ENCODE measurements around the gene NR2E3. TPM values are rescaled to one million over a fixed set of nuclear protein-coding genes. Genes with fewer than 3 reads are reported as not detected.

The NR2E3 gene
- total RNA-seq, 1 donor from 2014 or later: not detected

DNA sequence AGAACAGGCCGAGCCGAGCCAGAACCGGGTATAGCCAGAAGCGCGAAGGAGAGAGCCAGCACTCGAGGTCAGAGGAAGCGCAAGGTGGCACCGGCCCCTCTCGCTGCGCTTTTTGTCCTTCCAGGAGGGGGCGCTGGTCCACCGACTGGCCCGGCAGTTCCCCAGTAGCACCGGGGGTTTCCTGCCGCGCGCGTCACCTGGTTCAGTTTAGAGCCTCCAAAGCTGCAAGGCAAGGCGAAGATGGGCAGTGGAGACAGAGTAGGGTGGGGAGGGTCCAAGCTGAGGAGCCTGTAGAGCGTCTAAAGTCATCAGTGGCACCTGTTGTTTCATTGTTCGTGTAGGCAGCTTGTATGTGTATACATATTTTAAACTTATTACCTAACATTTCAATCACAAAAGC is 7.6 kb upstream of the NR2E3 start:
- no peaks in the 10 kb centered on the region for H4K20me1 ChIP-seq (ENCODE audit: insufficient read depth, low read length)
- no peaks in the 10 kb centered on the region for H3K79me2 ChIP-seq (ENCODE audit: insufficient read depth, low read length)
- H3K36me3 Mint-ChIP-seq (ENCODE audit: low read depth, unreplicated experiment): no peaks in the 10 kb centered on the region
- H3K4me3 ChIP-seq (ENCODE audit: insufficient read depth, low read depth, low read length): no peak overlapping the region
- no peak overlapping the region for H3K27ac ChIP-seq (ENCODE audit: low read depth, low read length)
- H3K4me3 Mint-ChIP-seq (ENCODE audit: unreplicated experiment): no peak overlapping the region
- no peak overlapping the region for H3K9ac ChIP-seq (ENCODE audit: low read length)
- no peak overlapping the region for H3K4me2 ChIP-seq (ENCODE audit: low read length)
- no peaks in the 10 kb centered on the region for H3K36me3 ChIP-seq (ENCODE audit: insufficient read depth, low read length)
- no peak overlapping the region for H2AFZ ChIP-seq (ENCODE audit: low read depth, low read length)
- DNase-seq (ENCODE audit: low read depth): no peak
- H3K4me1 Mint-ChIP-seq (ENCODE audit: low read depth, unreplicated experiment): peaks cover 25% of the 10 kb centered on the region
- no peaks in the 10 kb centered on the region for H3K9me3 ChIP-seq (ENCODE audit: insufficient read depth, low read depth, low read length)
- TF ChIP-seq CTCF (IDR thresholded peaks at IDR 0.05; ENCODE audit: insufficient read depth, low read depth, low read length) (no peak), EZH2 (IDR thresholded peaks at IDR 0.05; ENCODE audit: insufficient read depth, low read length) (no peak)
- H3K27me3 Mint-ChIP-seq (ENCODE audit: low read depth, unreplicated experiment): no peaks in the 10 kb centered on the region
- H3K4me1 ChIP-seq (ENCODE audit: insufficient read depth, low read length): peaks cover 22% of the 10 kb centered on the region
- H3K9me3 Mint-ChIP-seq (ENCODE audit: unreplicated experiment): no peaks in the 10 kb centered on the region
- H3K27me3 ChIP-seq (ENCODE audit: insufficient read depth, low read length): no peaks in the 10 kb centered on the region
- H3K27ac Mint-ChIP-seq (ENCODE audit: unreplicated experiment): no peak overlapping the region
- no peak for FAIRE-seq

- no peaks in the 10 kb centered on the region for H3K9me3 Mint-ChIP-seq (ENCODE audit: unreplicated experiment)
Observed at GRCh38 chr15:71804226-71804625, 6.1 kb upstream of the NR2E3 start.

More at GRCh38 chr15:71804226-71804625, 6.1 kb upstream of the NR2E3 start:
- Histone ChIP-seq H3K79me2 (ENCODE audit: insufficient read depth, low read length) (no peaks in the 10 kb centered on the region), H3K4me1 (ENCODE audit: insufficient read depth, low read length) (peaks cover 25% of the 10 kb centered on the region), H4K20me1 (ENCODE audit: insufficient read depth, low read length) (no peaks in the 10 kb centered on the region), H2AFZ (ENCODE audit: low read depth, low read length) (no peak overlapping the region), H3K4me3 (ENCODE audit: insufficient read depth, low read depth, low read length) (no peak overlapping the region), H3K9ac (ENCODE audit: low read length) (no peak overlapping the region), H3K4me2 (ENCODE audit: low read length) (no peak overlapping the region), H3K9me3 (ENCODE audit: insufficient read depth, low read depth, low read length) (no peaks in the 10 kb centered on the region), H3K36me3 (ENCODE audit: insufficient read depth, low read length) (no peaks in the 10 kb centered on the region), H3K27ac (ENCODE audit: low read depth, low read length) (no peak overlapping the region), H3K27me3 (ENCODE audit: insufficient read depth, low read length) (no peaks in the 10 kb centered on the region)
- Mint-ChIP-seq H3K4me1 (ENCODE audit: low read depth, unreplicated experiment) (peaks cover 29% of the 10 kb centered on the region), H3K4me3 (ENCODE audit: unreplicated experiment) (no peak overlapping the region), H3K27ac (ENCODE audit: unreplicated experiment) (no peak overlapping the region), H3K36me3 (ENCODE audit: low read depth, unreplicated experiment) (no peaks in the 10 kb centered on the region), H3K27me3 (ENCODE audit: low read depth, unreplicated experiment) (peaks cover 6% of the 10 kb centered on the region)
- TF ChIP-seq CTCF (IDR thresholded peaks at IDR 0.05; ENCODE audit: insufficient read depth, low read depth, low read length) (no peak), EZH2 (IDR thresholded peaks at IDR 0.05; ENCODE audit: insufficient read depth, low read length) (no peak)
- no peak for DNase-seq (ENCODE audit: low read depth)
- no peak for FAIRE-seq

All from astrocyte (in vitro differentiated cells and primary cell).